H1 (cell line): Measurements from ENCODE around the gene CXCL16. TPM values are rescaled to one million over a fixed set of nuclear protein-coding genes. Genes with fewer than 3 reads are reported as not detected.

Experiments used
- ATF3 ChIP-seq: IDR thresholded peaks from 2 replicates; pipeline ENCODE4 v1.6.1; 2011; ENCODE audit warnings: low read depth, mild to moderate bottlenecking, low read length; ENCODE audit not compliant: insufficient read depth
- CBX8 ChIP-seq: fragments of 300-800, 300-1000 bp; sonication (generic); IDR thresholded peaks from 2 replicates; pipeline ENCODE4 v1.7.1; 2016; ENCODE audit warnings: low read depth, low read length, borderline replicate concordance
- CHD7 ChIP-seq: fragments of 300-600 bp; sonication (generic); IDR thresholded peaks from 2 replicates; pipeline ENCODE4 v1.7.1; 2012; ENCODE audit warnings: low read length, moderate library complexity, mild to moderate bottlenecking, inconsistent platforms; ENCODE audit not compliant: insufficient replicate concordance
- E2F6 ChIP-seq: IDR thresholded peaks from 2 replicates; pipeline ENCODE4 v1.6.1; 2012; ENCODE audit warnings: inconsistent platforms
- GTF2F1 ChIP-seq: IDR thresholded peaks from 2 replicates; pipeline ENCODE4 v1.6.1; 2012; ENCODE audit warnings: low read depth, low read length, improper control_type of control experiment, borderline replicate concordance
- HDAC6 ChIP-seq: IDR thresholded peaks from one replicate; pipeline ENCODE4 v1.7.1; 2012; ENCODE audit warnings: low read depth, mild to moderate bottlenecking, inconsistent platforms, low read length, moderate library complexity
- PHF8 ChIP-seq: fragments of 200-600 bp; sonication (generic); conservative IDR thresholded peaks from 2 replicates; pipeline ENCODE4 v1.7.1; 2012; ENCODE audit warnings: low read depth, mild to moderate bottlenecking, inconsistent platforms, low read length, moderate library complexity
- POLR2AphosphoS5 ChIP-seq: IDR thresholded peaks from 2 replicates; pipeline ENCODE4 v1.6.1; 2011; ENCODE audit warnings: low read depth, low read length
- USF2 ChIP-seq: IDR thresholded peaks from 2 replicates; pipeline ENCODE4 v1.6.1; 2011; ENCODE audit warnings: low read length, improper control_type of control experiment
- YY1 ChIP-seq: IDR thresholded peaks from 2 replicates; pipeline ENCODE4 v1.6.1; 2011; ENCODE audit warnings: low read depth, mild to moderate bottlenecking, low read length
- polyA plus RNA-seq, 7 experiments: library from polyadenylated mRNA; depleted of rRNA in 3 of 7; stranded (reverse) in 5 of 7; unstranded in 2 of 7; fragments of >200 nt in 5 of 7; fragments of 200-250 nt in 2 of 7; gene quantifications; 1 replicate in 5 of 7; 2 replicates in 1 of 7; 4 replicates in 1 of 7; pipeline versions ENCODE4 v1.2.1 to v1.2.3, GENCODE V29; 2011 to 2013; ENCODE audit warnings: missing spikeins in 2 of 7, mixed read lengths in 2 of 7
- total RNA-seq: library from RNA; stranded (reverse); fragmentation: NEBNext Ultra II Directional; extraction: Animal tissue kit (Norgen Biotek cat#: 25700); gene quantifications from 2 replicates; pipeline ENCODE4 v1.2.1, GENCODE V29; 2021

Gene CXCL16
- total and polyA plus RNA-seq, 2 of the 8 experiments (the other 6 are each of a cell fraction or from before 2014, with no cell fraction given): 3.5 to 4.8 TPM

- TF ChIP-seq CHD7 (no peak), E2F6 (no peak), USF2 (no peak), ATF3 (no peak), CBX8 (no peak), POLR2AphosphoS5 (no peak), HDAC6 (no peak), GTF2F1 (no peak), PHF8 (no peak), YY1 (no peak)
Measured at GRCh38 chr17:4740025-4740351, 260 bp upstream of the CXCL16 start (continued).
